GM18861 (cell line): Measurements from ENCODE around the gene CDKN2D.

Experiments used
- ATAC-seq: cut with Tn5 transposase; IDR thresholded peaks from one replicate; pipeline ENCODE4 v1.9.1; 2021; ENCODE audit not compliant: unreplicated experiment

CDKN2D gene

GRCh38 chr19:10521461-10522171 lies 47.2 kb downstream of the CDKN2D start:
- no peak for ATAC-seq

GRCh38 chr19:10520652-10521318 lies 48.0 kb downstream of the CDKN2D start:
- no peak for ATAC-seq

GRCh38 chr19:10519421-10519820 lies 49.4 kb downstream of the CDKN2D start:
- no peak for ATAC-seq

- no peak for ATAC-seq
Observed at GRCh38 chr19:10518444-10519361, 50.1 kb downstream of the CDKN2D start.

- ATAC-seq = no peak
Observed at GRCh38 chr19:10517760-10518443, 50.9 kb downstream of the CDKN2D start.

- ATAC-seq = no peak
Observed at GRCh38 chr19:10517361-10517759, 51.4 kb downstream of the CDKN2D start, which contains the start of gene S1PR5. S1PR5 (minus strand) TSS chr19:10517447; CDS start chr19:10515011, 2,436 bp downstream.

- no peak for ATAC-seq
Observed at GRCh38 chr19:10516671-10517286, 52.0 kb downstream of the CDKN2D start.
